Midbrain (tissue), 1 donor: ENCODE measurements around the gene DNAJC4.
A peak's percentile ranks its signal among the peaks of the same experiment; 100 is the strongest.

Experiments used
- DNase-seq: peaks from one replicate; lab custom pipeline; 2025; lab: John Stamatoyannopoulos, UW

DNAJC4 gene

DNA sequence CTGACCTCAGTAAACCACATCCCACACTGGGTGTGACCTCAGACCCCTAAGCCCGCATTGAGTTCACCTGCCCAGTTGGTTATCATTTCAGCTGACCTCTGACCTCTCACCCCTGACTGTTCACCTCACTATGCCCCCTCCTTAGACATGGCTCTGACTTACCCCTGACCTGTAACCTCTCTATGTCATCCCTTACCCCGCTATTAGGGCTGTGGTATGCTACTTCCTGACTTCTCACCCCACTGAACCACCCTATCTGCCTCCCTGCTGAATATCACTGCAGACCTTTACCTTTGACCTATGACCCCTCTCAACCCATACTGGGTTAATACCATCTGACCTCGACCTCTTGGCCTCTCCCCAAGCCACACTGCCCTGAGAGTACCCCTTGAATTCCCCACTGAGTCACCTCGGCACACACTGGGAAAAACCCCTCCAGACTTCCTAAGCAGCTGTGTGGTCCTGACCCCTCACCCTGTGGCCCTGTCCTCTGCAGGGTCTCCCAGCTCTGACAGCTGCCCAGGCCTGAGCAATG lies 29.3 kb downstream of the DNAJC4 start:
- no peak for DNase-seq

DNA sequence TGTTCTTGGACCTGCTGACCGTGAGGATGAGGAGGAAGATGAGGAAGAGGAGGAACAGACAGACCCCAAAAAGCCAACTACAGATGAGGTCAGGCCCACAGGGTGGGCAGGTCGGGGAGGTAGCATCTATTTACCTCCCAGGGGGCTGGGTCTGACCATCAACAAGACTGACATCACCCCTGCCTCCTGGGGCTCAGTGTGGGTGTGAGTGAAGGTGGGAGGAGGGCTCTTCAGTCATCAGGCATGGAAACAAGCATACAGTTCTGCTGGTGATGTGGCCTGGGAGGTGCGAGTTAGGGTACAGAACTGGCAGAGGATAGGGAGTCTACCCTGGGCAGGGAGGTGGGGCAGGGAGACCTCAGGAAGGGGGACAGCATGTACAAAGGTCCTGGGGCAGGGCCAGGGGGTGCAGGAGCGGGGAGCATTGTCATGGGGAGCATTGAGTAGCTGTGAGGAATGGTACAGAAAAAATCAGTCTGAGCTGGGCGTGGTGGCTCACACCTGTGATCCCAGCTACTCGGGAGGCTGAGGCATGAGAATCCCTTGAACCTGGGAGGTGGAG lies 29.9 kb downstream of the DNAJC4 start:
- DNase-seq, result no peak

DNA sequence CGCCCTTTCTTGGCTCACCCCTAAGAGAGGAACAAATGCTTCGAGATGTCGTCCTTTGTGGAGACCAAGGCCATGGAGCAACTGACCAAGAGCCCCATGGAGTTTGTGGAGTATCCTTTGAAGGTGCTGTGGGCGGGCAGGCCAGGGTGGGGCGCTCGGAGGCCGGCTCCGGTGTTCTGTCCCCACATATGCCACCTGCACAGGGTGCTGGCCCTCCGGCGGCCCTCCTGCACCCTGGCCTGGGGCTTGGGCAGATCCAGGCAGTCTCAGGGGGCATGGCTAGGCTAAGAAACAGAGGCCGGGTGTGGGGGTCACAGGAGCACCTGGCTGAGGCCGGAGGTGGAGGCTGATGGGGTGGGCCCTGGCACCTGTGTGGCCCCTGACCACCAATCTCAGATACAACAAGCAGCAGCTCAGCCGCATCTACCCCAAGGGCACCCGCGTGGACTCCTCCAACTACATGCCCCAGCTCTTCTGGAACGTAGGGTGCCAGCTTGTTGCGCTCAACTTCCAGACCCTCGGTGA lies 31.3 kb downstream of the DNAJC4 start:
- DNase-seq, result no peak

DNA sequence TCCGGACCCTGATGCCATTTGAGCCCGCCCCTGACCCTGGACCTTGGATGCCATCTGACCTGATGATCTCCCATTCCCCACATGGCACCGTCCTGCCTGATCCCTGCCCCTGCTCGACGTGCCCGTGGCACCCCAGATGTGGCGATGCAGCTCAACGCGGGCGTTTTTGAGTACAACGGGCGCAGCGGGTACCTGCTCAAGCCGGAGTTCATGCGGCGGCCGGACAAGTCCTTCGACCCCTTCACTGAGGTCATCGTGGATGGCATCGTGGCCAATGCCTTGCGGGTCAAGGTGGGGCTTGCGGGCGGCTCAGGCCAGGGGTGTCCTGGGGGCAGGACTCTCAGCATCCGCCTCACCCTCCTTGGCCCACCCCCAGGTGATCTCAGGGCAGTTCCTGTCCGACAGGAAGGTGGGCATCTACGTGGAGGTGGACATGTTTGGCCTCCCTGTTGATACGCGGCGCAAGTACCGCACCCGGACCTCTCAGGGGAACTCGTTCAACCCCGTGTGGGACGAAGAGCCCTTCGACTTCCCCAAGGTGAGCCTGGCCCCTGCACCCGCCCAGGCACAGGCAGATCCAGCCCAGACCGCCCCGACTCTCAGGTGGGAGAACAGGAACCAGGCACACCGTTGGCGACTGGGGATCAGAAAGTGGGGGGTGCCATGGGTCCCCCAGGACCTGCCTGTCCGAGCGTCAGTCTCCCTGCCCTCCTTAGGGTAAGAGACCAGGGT lies 32.1 kb downstream of the DNAJC4 start:
- DNase-seq, result no peak

DNA sequence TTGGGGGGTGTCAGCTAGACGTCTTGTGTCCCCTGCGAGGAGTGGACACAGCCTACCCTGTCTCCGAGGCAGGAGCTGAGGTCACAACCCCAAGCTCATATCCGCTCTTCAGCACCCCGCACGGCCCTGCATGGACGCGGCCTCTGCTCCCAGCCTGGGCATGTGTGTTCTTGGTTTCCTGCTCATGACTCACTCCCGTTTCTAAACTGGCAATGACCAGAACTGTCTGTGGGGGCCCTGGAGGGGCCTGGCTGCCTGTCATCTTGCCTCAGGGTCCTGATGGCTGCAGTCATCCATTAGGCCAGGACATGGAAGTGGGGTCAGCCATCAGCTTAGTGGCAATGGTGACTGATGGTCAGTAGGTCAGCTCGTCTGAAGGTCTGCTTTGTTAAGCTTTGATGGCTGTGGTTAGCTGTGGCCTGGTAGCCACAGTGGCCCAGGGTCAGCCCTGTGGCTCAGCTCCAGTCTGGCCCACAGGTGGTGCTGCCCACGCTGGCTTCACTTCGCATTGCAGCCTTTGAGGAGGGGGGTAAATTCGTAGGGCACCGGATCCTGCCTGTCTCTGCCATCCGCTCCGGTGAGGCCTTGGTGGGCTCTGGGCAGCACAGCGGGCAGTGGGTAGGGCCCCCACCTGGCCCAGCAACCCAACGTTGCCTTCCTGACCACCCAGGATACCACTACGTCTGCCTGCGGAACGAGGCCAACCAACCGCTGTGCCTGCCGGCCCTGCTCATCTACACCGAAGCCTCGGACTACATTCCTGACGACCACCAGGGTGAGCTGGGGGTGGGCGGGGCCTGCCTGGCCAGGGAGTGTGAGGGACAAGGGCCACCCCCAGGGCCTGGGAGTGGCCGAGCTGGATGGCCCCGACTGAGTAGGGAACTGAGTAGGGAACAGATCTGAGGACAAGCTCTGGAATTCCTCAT lies 32.9 kb downstream of the DNAJC4 start:
- DNase-seq, result no peak

DNA sequence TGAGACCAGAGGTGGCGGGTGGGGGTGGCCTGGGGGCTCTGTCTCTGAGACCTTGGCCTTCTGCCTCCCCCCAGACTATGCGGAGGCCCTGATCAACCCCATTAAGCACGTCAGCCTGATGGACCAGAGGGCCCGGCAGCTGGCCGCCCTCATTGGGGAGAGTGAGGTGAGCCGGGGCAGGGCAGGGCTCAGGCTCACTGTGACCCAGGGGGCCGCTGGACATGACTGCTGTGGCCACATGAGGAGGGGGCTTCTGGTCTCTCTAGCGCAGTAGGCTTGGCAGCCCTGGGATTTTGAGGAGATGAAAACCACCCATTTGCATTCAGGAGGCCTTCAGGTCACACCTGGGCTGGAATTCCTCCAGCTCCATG lies 33.6 kb downstream of the DNAJC4 start:
- no peak for DNase-seq

DNA sequence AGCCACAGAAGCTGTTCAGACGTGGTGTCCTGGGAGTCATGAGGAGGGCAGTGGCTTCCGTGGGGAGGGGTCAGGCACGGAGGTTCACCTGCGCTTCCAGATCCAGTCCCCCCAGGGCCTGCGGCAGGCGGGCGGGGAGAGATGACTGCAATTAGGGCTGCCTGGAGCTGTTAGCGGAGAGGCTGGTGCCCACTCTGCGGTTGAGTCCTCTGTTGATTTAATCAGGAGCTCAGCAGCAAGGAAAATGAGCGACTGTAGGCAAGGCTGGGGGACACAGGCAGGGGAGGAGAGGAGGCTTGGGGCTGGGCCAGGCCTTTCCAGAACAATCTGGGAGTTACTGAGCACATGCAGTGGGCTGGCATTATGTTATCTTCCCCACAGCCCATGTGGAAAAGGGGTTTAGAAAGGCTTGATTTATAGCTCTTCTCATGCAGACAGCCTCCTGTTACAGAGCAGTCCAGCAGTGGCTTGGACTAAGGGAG lies 34.1 kb downstream of the DNAJC4 start:
- DNase-seq, result no peak

DNA sequence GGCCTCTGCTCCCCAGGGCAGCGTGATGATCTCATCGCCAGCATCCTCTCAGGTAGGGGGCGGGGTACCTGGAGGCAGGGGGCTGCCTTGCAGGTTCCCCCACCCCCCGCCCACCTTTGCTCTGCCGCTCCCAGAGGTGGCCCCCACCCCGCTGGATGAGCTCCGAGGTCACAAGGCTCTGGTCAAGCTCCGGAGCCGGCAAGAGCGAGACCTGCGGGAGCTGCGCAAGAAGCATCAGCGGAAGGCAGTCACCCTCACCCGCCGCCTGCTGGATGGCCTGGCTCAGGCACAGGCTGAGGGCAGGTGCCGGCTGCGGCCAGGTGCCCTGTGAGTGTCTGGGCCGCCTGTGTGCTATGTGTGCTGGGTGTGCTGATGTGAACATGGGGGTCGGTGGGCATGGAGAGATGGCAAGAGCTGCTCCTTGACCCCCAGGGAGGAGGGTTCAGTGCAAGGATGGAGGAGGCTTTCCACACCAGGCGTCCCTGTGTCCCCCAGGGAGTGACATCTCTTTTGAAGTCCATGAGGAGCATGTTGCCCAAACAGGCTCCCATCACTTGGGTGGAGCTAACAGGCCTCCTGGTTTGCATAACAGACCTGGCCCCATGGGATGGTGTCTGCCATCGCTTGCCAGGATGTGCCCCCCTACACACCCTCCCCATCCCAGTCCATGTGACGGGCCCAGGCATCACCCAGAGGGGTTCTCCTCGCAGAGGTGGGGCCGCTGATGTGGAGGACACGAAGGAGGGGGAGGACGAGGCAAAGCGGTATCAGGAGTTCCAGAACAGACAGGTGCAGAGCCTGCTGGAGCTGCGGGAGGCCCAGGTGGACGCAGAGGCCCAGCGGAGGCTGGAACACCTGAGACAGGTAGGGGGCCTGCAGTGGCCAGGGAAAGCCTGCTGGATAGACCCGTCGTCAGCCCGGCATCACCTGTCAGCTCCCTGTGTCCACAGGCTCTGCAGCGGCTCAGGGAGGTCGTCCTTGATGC lies 35.1 kb downstream of the DNAJC4 start:
- no peak for DNase-seq

DNA sequence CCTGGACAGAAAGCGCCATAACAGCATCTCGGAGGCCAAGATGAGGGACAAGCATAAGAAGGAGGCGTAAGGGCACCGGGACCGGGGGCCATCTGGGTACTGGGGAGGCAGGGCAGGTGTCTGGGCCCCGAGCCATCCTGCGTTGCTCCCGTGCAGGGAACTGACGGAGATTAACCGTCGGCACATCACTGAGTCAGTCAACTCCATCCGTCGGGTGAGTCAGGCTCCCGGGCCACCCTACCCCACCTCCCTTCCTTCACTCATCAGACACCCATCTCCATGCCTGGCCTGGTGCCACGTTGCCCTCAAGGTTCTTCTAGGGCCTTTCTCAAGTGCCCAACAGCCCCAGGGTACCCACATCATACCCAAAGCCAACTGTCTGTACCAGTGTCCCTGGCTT lies 36.0 kb downstream of the DNAJC4 start:
- DNase-seq, result no peak

DNA sequence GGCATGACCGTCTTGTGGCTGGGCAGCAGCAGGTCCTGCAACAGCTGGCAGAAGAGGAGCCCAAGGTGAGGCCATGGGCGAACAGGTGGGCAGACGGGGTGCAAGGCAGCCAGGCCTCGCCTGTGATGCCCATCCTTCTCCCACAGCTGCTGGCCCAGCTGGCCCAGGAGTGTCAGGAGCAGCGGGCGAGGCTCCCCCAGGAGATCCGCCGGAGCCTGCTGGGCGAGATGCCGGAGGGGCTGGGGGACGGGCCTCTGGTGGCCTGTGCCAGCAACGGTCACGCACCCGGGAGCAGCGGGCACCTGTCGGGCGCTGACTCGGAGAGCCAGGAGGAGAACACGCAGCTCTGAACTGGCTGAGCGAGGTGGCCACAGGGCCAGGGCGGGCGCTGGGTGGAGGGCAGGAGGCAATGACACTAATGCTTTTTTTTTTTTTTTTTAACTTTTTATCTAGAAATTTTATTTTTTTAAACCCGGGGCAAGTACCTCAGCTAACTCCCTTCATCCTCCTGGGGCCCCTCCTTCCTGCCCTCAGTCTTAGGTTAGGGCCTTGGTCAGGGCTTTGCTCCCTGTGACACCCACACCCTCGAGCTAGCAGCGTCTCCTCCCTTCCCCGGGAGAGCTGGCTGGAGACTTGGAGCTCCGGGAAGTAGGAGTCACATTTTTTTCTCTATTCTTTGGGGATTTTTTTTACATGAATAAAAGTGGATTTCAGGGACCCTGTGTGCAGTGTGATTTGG lies 37.0 kb downstream of the DNAJC4 start:
- DNase-seq, result no peak

DNA sequence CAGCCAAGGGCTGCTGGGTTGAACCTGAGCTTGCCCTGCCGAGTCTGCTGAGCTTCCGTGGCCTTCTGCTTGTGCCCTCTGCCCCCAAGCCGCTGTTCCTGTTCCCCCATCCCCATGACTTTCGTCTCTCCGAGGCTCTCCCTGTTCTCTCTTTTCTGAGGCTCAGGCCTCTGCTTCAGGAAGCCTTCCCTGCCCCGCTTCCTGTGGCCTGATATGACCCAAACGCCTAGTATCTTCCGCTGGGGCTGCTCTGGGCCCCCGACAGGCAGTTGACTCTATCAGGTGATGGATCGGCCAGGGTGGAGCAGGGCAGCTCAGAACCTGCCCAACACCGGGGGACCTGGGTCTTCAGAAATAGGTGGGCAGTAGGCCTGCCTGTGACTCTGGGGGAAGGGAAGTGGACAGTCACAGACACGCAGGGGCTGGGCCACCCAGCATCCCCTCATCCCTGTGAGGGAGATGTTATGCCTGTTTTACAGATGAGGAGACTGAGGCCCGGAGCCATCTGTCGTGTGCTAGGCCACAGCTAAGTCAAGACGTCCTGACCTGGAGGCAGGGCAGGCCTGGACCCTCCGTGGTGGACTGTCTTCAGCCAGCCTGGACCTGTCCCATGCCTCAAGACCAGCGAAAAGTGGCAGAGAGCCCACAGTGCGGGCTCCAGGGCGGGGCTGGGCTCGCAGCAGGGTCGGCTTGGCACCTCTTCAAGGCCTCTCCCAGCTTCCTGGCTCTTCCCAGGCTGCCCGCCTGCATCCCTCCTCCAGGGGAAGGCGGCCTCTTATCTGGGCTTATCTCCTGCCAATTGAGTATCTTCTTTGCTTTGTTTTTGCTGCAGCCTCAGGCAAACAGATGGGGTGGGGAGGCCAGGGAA lies 37.9 kb downstream of the DNAJC4 start:
- DNase-seq, result peak; percentile 14

DNA sequence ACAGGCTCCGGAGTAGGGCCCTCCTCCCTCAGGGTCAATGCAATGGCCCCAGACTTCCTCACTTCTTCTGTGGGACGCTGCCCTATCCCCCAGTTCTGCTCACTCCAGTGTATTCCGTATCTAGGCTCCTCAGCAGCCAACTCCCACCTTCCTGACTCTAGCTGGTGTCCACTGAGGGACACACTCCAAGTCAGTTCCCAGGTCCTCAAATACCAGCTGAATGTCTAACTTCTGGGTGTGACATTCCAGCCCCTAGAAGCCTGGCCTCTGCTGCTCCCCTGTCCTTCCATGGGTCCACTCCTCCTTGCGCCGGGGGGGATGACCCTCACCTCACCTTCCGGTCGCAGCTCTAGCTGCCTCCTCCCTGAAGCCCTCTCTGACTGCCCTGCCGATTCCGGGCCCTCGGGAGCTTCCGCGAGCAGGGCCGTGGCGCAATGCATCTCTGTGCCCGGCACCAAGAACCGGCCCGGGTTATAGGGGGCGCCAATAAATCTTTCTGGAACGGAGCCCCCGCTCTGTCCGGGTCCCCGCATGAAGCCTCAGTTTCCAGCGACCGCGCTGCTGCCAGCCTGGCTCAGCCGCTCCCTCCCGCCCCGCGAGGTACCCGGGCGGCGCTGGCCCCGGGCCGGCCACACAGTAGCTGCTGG lies 38.7 kb downstream of the DNAJC4 start:
- peak; percentile 68 for DNase-seq

DNA sequence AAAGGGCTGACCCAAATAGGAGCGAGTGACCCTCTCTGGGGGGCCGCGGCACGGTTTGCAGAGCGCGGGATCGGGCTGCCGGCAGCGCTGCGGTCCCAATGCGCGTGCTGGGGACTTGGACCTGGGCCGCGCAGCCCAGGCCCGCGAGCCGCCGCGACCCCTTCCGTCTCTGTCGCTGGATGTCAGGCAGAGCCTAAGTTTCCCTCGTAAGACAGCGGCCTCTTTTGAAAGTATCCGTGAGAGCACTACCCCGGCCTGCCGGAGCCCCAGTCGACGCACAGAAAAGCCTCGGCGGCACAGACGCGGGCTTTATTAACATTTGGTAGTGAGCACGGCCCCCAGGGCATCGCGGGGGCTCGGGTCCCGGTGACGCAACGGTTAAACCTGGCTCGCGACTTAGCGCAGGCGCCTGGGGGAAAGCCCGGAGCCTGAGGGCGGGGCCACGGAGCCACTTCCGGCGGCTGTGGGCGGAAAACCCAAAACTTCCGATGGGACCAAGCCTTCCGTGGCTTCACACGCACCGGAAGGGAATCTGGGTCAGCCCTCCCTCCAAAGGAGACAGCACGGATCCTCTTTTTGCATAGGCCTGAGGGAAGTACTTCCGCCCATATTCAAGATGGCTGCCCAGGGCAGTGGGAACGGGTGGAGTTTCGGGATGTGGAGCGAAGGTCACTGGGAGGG lies 39.3 kb downstream of the DNAJC4 start:
- peak; percentile 100 for DNase-seq

DNA sequence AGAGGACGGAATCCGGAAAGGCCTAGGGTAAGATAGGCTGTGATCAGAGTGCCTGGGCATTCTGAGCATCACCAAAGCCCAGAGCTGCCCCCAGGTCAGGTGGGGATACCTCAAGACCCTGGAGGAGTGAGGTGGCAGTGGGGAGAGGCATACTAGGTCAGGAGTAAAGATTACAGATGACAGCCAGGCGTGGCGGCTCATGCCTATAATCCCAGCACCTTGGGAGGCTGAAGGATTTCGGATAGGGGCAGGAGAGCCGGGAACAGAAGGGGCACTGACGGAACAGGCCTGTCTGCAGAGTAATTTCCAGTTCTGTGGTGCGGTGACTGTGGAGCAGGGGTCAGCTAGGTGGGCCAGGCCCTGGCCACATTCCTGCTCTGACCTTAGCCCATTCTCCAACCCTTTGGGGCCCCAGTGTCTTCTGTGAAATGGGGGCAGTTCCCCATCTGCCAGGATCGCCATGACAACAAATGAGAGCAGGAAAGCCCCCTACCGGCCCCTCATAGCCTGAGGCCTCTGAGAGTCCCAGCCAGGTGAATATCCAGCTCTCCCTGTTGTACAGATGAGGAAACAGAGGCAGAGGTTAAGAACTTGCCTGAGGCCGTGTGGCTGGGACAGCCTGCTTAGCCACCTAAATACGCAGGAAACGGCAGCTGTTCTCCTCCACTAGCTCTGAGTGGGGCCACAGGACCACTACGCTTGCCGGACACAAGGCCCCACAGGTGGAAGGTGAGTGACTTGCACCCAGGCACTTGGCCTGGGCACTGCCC lies 44.9 kb downstream of the DNAJC4 start:
- DNase-seq, result no peak

DNA sequence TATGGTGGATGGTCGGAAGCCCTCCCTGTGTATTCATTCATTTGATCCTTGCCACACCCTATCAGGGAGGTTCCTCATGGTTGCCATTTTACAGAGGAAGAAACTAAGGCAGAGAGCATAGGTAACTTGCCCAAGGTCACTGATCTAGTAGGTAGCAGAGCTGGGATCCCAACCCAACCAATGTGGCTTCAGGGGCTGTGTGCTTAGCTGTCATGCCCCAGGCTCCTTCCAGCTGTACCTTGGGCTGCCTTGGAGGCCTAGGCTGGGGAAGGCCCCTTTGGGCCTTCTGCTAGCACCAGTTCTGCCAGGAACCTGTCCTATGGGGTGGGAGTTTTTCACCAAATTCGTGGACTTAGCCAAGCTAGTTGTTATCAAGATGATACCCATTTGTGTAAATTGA lies 45.5 kb downstream of the DNAJC4 start:
- no peak for DNase-seq

DNA sequence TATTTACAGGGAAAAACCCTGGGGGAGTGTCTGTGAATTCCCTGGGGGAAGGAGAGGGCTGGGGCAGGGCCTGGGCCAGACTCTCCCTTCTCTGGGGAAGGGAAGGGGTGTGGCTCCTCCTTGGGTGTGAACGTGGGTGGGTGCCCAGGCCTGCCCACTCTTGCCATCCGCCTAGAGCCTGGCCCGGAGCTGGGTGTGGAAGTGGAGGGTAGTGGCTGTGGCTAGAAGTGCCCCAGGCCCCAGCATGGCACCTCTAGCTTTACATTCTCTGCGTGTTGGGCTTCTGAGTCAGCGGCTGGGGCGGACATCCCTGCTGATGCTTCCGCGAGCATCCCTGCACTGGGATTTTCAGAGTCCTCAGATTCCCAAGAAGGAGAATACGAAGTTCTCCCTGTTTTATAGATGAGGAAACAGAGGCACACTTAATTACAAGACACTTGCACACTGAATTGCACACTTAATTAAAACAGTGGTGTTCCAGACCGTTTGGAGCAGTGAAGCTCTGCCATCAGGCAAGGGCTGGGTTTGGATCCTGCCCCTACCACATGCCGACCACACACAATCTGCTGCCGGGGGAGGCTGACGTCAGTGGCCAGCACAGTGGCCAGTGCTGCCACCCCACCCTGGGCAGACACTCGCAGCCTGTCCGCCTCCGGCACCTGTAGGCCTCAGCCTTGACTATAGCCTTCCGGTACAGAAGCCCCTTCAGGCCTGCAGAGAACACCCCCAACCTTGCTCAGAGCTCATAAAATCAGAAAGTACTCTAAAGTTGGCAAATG lies 46.5 kb downstream of the DNAJC4 start:
- DNase-seq, result no peak
